Spleen (tissue), 11 donors: ENCODE results near the gene GPX7. TPM values are rescaled to one million over a fixed set of nuclear protein-coding genes. Genes with fewer than 3 reads are reported as not detected.

Experiments used
- DNase-seq: peaks from one replicate; pipeline ENCODE4 v3.0.0-alpha.2; 2020
- H3K27ac ChIP-seq, 8 donors: fragments of 200-600 bp; sonication (generic) in 7 of 8; 1 replicate in 4 of 8; 2 replicates in 4 of 8; pipeline versions ENCODE4 v1.5.0 to v1.8.0; 2016 to 2021; ENCODE audit warnings: inconsistent platforms in 4 of 8, mild to moderate bottlenecking in 4 of 8, moderate library complexity in 1 of 8
- H3K27me3 ChIP-seq, 7 donors: fragments of 200-600 bp; sonication (generic) in 6 of 7; replicated peaks in 1 of 7; 1 replicate in 4 of 7; 2 replicates in 3 of 7; pipeline versions ENCODE4 v1.5.0 to v1.8.0; 2016 to 2021; ENCODE audit warnings: inconsistent platforms in 3 of 7, mild to moderate bottlenecking in 1 of 7
- H3K36me3 ChIP-seq, 6 donors: fragments of 200-600 bp; sonication (generic) in 5 of 6; 1 replicate in 4 of 6; 2 replicates in 2 of 6; pipeline versions ENCODE4 v1.5.0 to v1.8.0; 2016 to 2021; ENCODE audit warnings: inconsistent platforms in 2 of 6
- H3K4me1 ChIP-seq, 6 donors: fragments of 200-600 bp; sonication (generic) in 5 of 6; 1 replicate in 3 of 6; 2 replicates in 3 of 6; pipeline versions ENCODE4 v1.5.0 to v1.8.0; 2016 to 2021; ENCODE audit warnings: inconsistent platforms in 3 of 6
- H3K4me3 ChIP-seq, 8 donors: fragments of 200-600 bp; sonication (generic) in 7 of 8; 1 replicate in 4 of 8; 2 replicates in 4 of 8; pipeline versions ENCODE4 v1.5.0 to v1.8.0; 2016 to 2021; ENCODE audit warnings: inconsistent platforms in 4 of 8, mild to moderate bottlenecking in 4 of 8, moderate library complexity in 2 of 8
- H3K9me3 ChIP-seq, 8 donors: fragments of 200-600 bp; sonication (generic) in 7 of 8; 1 replicate in 4 of 8; 2 replicates in 4 of 8; pipeline versions ENCODE4 v1.5.0 to v1.8.0; 2016 to 2021; ENCODE audit warnings: inconsistent platforms in 4 of 8
- POLR2A ChIP-seq, 3 donors: fragments of 450-650 bp; IDR thresholded peaks; one replicate each; pipeline ENCODE4 v1.5.1; 2017; ENCODE audit warnings: antibody characterized with exemption in 3 of 3, mild to moderate bottlenecking in 1 of 3
- POLR2AphosphoS5 ChIP-seq, 3 donors: sonication (generic); formaldehyde crosslinking; IDR thresholded peaks; one replicate each; pipeline ENCODE4 v1.5.1; 2017; ENCODE audit warnings: antibody characterized with exemption in 3 of 3
- WGBS, 5 donors: extraction: QIAGEN DNeasy Blood & Tissue Kit in 3 of 5; methylation state at CpG; one replicate each; pipeline versions ENCODE4 v1.1.5 to v1.1.7; 2013 to 2018; 5-methylcytosine and 5-hydroxymethylcytosine counted together
- intact Hi-C: fragments of 100-400 bp; cut with DNase I; formaldehyde crosslinking; loops from one replicate; pipeline ENCODE4 v1.15.0; 2023; ENCODE audit warnings: low total_unique reads
- polyA plus RNA-seq, 3 donors: library from polyadenylated mRNA; stranded (reverse); fragments of 200-250 nt; gene quantifications; one replicate each; pipeline ENCODE4 v1.2.1, GENCODE V29; 2013
- total RNA-seq, 7 donors: library from RNA; depleted of rRNA in 3 of 7; stranded (reverse); fragments of >200 nt in 3 of 7; fragmentation: NEBNext Ultra II Directional in 4 of 7; extraction: Animal tissue kit (Norgen Biotek cat#: 25700) in 4 of 7; gene quantifications; one replicate each; pipeline versions ENCODE4 v1.1.0 to v1.2.1, GENCODE V29; 2016 to 2021
- TF ChIP-seq, protein P1 (sequence below), 11 experiments: fragments of 200-600 bp in 7 of 11; fragments of 450-650 bp in 4 of 11; sonication (generic) in 4 of 11; IDR thresholded peaks in 8 of 11; conservative IDR thresholded peaks in 3 of 11; 1 replicate in 7 of 11; 2 replicates in 4 of 11; pipeline versions ENCODE4 v1.4.0 to v1.8.0; 2016 to 2021; ENCODE audit warnings: antibody characterized with exemption in 11 of 11, inconsistent platforms in 4 of 11, mild to moderate bottlenecking in 1 of 11
- donor health status: healthy with polysubstance abuse.
- donor health status: DM: no; HTN: no; CAD: no; lungs with moderate emphysema.
- donor health status: DM: no; HTN: no; CAD: no.
- donor health status: Bipolar disorder and iron deficiency.
- donor health status: healthy.
- donor health status: DM: no; HTN: no; CAD: no.
- donor health status: DM: yes; HTN: yes; CAD: no.

The GPX7 gene
- total and polyA plus RNA-seq, 10 donors, result 6.4 to 24.7 (median 13.7) TPM

DNA sequence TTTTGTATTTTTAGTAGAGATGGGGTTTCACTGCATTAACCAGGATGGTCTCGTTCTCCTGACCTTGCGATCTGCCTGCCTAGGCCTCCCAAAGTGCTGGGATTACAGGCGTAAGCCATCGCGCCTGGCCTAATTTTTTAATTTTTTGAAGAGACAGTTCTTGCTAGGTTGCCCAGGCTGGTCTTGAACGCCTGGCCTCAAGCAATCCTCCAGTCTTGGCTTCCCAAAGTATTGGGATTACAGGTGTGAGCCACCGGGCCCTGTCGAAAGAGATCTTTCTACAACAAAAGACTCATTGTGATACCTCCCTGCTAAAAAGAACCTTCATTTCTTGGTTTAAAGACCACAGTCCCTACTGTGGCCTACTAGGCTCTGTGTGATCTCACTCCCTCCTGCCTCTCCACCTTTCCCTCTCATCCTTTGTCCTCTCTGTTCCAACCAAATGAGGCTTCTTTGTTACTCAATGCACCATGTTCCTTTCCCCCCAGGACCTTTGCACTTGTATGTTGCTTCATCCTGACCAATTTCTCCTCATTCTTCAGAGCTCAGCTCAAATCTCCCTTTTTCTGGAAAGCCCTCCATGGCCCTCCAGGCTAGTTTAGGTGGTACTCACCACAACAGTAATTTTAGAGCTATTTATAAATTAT is 1.5 kb upstream of the GPX7 start:
- H3K4me1 ChIP-seq, result peaks cover 4 to 46% (median 30%) of the 10 kb centered on the region in 6 donors
- intact Hi-C loops, result no loop called here
- H3K27me3 ChIP-seq, result peaks cover 0 to 22% (median 0%) of the 10 kb centered on the region in 7 donors
- WGBS, 5 donors, result 94 to 99% (median 97%) methylated on average over 8 of the region's 8 CpGs
- no peaks in the 10 kb centered on the region for H3K9me3 ChIP-seq
- no peak for TF ChIP-seq POLR2AphosphoS5 (IDR thresholded peaks at IDR 0.05)
- no peak for TF ChIP-seq POLR2A (IDR thresholded peaks at IDR 0.05)
- TF ChIP-seq, protein P1, sequence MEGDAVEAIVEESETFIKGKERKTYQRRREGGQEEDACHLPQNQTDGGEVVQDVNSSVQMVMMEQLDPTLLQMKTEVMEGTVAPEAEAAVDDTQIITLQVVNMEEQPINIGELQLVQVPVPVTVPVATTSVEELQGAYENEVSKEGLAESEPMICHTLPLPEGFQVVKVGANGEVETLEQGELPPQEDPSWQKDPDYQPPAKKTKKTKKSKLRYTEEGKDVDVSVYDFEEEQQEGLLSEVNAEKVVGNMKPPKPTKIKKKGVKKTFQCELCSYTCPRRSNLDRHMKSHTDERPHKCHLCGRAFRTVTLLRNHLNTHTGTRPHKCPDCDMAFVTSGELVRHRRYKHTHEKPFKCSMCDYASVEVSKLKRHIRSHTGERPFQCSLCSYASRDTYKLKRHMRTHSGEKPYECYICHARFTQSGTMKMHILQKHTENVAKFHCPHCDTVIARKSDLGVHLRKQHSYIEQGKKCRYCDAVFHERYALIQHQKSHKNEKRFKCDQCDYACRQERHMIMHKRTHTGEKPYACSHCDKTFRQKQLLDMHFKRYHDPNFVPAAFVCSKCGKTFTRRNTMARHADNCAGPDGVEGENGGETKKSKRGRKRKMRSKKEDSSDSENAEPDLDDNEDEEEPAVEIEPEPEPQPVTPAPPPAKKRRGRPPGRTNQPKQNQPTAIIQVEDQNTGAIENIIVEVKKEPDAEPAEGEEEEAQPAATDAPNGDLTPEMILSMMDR (IDR thresholded peaks at IDR 0.05 in 8 of 11, conservative IDR thresholded peaks at IDR 0.05 in 3 of 11), result no peak
- no peak overlapping the region for H3K4me3 ChIP-seq
- no peak overlapping the region for H3K27ac ChIP-seq
- H3K36me3 ChIP-seq, result no peaks in the 10 kb centered on the region
- DNase-seq, result no peak

DNA sequence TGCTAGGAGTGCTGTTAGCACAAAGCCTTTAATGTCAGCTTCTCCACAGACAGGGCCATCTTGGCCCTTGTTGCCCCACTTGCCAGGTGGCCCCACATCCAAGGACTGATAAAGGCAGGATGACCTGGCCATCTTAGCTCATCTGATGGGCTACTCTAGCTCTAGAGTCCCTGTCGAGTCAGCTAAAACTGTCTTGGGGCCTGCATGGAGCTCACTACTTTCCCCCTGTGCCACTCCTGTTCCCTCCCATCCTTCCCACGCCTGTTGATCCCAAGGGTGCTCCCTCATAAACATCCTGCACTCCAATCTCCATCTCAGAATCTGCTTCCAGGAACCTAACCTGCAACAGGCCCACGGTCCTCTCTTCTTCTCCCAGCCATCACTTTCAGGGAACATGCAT is 652 bp upstream of the GPX7 start:
- intact Hi-C loops, result no loop called here
- Histone ChIP-seq H3K36me3 (peaks cover 0 to 6% (median 0%) of the 10 kb centered on the region in 6 donors), H3K9me3 (no peaks in the 10 kb centered on the region), H3K4me3 (peak overlapping the region in 6 of 8 donors; percentile 41 to 78 (median 51)), H3K27ac (peak overlapping the region in 5 of 8 donors; percentile 73 to 86 (median 79)), H3K27me3 (peaks cover 0 to 25% (median 0%) of the 10 kb centered on the region in 7 donors), H3K4me1 (peaks cover 4 to 52% (median 29%) of the 10 kb centered on the region in 6 donors)
- DNase-seq, result no peak
- WGBS, 5 donors, result 78 to 93% (median 86%) methylated on average over 3 of the region's 3 CpGs
- TF ChIP-seq POLR2A (IDR thresholded peaks at IDR 0.05), result no peak
- TF ChIP-seq POLR2AphosphoS5 (IDR thresholded peaks at IDR 0.05), result no peak
- TF ChIP-seq, protein P1 (IDR thresholded peaks at IDR 0.05 in 8 of 11, conservative IDR thresholded peaks at IDR 0.05 in 3 of 11), result no peak

DNA sequence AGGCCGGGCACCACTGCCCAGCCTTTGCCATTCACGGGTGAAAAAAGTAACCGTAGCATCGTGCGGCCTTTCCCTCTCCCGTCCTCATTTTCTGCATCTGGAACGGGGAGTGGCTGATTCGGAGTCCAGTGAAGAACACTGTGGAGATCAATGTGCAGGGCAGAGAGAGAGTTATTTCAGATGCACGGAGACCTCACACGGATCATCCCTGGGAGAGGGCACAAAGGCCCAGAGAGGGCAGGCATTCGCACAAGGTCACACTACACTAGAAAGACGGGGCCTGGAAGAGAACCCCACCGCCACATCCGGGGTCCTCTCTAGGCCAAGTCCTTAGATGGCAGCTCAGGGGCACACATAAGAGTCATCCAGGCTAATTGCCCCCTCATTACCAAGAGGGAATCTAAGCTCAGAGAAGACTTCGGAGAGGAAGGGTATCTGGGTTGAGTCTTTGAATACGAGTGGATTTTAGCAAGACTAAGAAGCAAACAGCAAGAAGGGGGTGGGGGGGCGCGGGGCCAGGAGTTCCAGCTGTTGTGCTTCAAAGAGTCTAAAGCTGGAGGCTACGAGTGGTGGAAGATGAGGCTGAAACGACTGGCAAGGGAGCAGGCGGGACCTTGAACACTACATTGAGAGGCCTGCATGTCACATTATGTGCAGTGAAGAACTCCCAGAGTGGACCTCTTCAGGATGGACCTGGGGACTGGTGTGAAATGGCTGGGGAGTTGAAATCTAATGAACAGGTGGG is 857 bp downstream of the GPX7 start:
- Histone ChIP-seq H3K27me3 (peaks cover 0 to 36% (median 0%) of the 10 kb centered on the region in 7 donors), H3K36me3 (peaks cover 0 to 21% (median 10%) of the 10 kb centered on the region in 6 donors), H3K9me3 (no peaks in the 10 kb centered on the region), H3K4me3 (peak overlapping the region; percentile 39 to 78 (median 50)), H3K27ac (peak overlapping the region; percentile 63 to 86 (median 78)), H3K4me1 (peaks cover 4 to 52% (median 29%) of the 10 kb centered on the region in 6 donors)
- TF ChIP-seq POLR2AphosphoS5 (IDR thresholded peaks at IDR 0.05) (no peak), POLR2A (IDR thresholded peaks at IDR 0.05) (no peak)
- TF ChIP-seq, protein P1 (IDR thresholded peaks at IDR 0.05 in 8 of 11, conservative IDR thresholded peaks at IDR 0.05 in 3 of 11), result no peak
- intact Hi-C loops, result no loop called here
- 38 to 77% (median 43%) methylated on average over 13 to 21 of the region's 21 CpGs for WGBS, 5 donors
- peak; percentile 74 for DNase-seq

DNA sequence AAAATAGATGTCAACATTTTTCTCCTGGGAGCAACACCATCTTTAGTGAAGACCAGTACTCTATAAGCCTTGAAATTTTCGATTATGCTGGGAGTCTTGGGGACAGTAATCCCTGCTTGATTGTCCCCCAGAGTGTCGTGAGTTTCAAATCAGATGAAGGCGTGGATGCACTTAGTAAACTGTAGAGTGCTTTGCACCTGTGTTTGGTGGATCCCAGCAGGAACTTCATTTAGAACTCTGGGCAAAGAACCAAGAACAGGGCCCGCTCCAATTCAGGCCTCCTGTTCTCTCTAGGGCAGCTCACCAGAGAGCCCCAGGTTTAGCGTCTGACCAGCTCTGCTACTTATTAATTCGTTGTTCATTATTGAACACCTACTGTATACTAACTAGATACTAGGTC is 1.5 kb downstream of the GPX7 start:
- Histone ChIP-seq H3K27me3 (peaks cover 0 to 42% (median 0%) of the 10 kb centered on the region in 7 donors), H3K9me3 (no peaks in the 10 kb centered on the region), H3K27ac (peak overlapping the region in 6 of 8 donors; percentile 9 to 86 (median 78)), H3K4me1 (peaks cover 4 to 52% (median 29%) of the 10 kb centered on the region in 6 donors), H3K36me3 (peaks cover 0 to 27% (median 16%) of the 10 kb centered on the region in 6 donors), H3K4me3 (peak overlapping the region in 3 of 8 donors; percentile 47 to 78 (median 49))
- WGBS, 5 donors, result 82 to 96% (median 88%) methylated on average over 6 of the region's 6 CpGs
- intact Hi-C loops, result no loop called here
- no peak for DNase-seq
- TF ChIP-seq, protein P1 (IDR thresholded peaks at IDR 0.05 in 8 of 11, conservative IDR thresholded peaks at IDR 0.05 in 3 of 11), result no peak
- no peak for TF ChIP-seq POLR2AphosphoS5 (IDR thresholded peaks at IDR 0.05)
- TF ChIP-seq POLR2A (IDR thresholded peaks at IDR 0.05), result no peak
